ENCODE data around the gene ABLIM2. TPM values are rescaled to one million over a fixed set of nuclear protein-coding genes. Genes with fewer than 3 reads are reported as not detected.

ABLIM2 gene
- total and polyA plus RNA-seq, 2 of the 8 experiments (the other 6 are each of a cell fraction or from before 2014, with no cell fraction given): 2.8 to 3.0 TPM

- H3K79me2 ChIP-seq (ENCODE audit: control insufficient read depth in 1 of 2, insufficient read depth in 2 of 2, low read length in 2 of 2): no peaks in the 10 kb centered on the region
- TF ChIP-seq HDAC6 (IDR thresholded peaks at IDR 0.05; ENCODE audit: low read depth, low read length): no peak
- no peak overlapping the region for H3K56ac ChIP-seq (replicated peaks; ENCODE audit: insufficient read length, low read depth, low read length)
- no peaks in the 10 kb centered on the region for H3K4me1 ChIP-seq (replicated peaks in 1 of 4; ENCODE audit: control insufficient read depth in 3 of 4, insufficient read depth in 4 of 4, low read length in 3 of 4)
- no peak overlapping the region for H3K23ac ChIP-seq (ENCODE audit: insufficient read length)
- no peak overlapping the region for H2BK15ac ChIP-seq (ENCODE audit: low read length)
- no peak overlapping the region for H4K5ac ChIP-seq (ENCODE audit: insufficient read length, low read depth, low read length)
- no peak overlapping the region for H3K4ac ChIP-seq (replicated peaks; ENCODE audit: insufficient read length, low read depth, low read length)
- POLR2A ChIA-PET (ENCODE audit: partially characterized antibody): interaction anchor here (1.4 to 2.2 kb wide), 2 partner anchors 8 to 18 kb away, joined by 4 to 5 read pairs; partner anchors contain the start of gene AFAP1
- no peak for FAIRE-seq
- H3K4me3 ChIP-seq (ENCODE audit: extremely low read depth in 1 of 4, insufficient read depth in 2 of 4, low read depth in 3 of 4, low read length in 4 of 4): no peak overlapping the region
- H3K9ac ChIP-seq (replicated peaks in 1 of 4; ENCODE audit: extremely low read depth in 1 of 4, low read depth in 3 of 4, low read length in 3 of 4): no peak overlapping the region
- WGBS, 2 experiments (ENCODE audit: extremely low coverage in 1 of 2, insufficient coverage in 1 of 2, insufficient read length in 1 of 2, insufficient replicate concordance in 2 of 2, low coverage in 1 of 2, low lambda C conversion rate in 2 of 2, missing lambda C conversion rate in 1 of 2): 89% methylated on average over 4 of the region's 4 CpGs; no CpG with 5 or more reads in 1 of the 2 experiments
- H3K79me1 ChIP-seq (ENCODE audit: low read depth, low read length): no peaks in the 10 kb centered on the region
- CTCF ChIA-PET (ENCODE audit: partially characterized antibody): interaction anchor here (1.1 to 2.2 kb wide), 2 partner anchors 8 to 104 kb away, joined by 3 to 7 read pairs; partner anchors contain the start of gene AFAP1
- no peaks in the 10 kb centered on the region for H3K36me3 ChIP-seq (ENCODE audit: control insufficient read depth in 2 of 4, insufficient read depth in 4 of 4, low read length in 3 of 4)
- H2AK5ac ChIP-seq (ENCODE audit: low read depth, low read length): no peak overlapping the region
- no peaks in the 10 kb centered on the region for H4K20me1 ChIP-seq (replicated peaks in 1 of 2; ENCODE audit: control insufficient read depth in 1 of 2, insufficient read depth in 2 of 2, low read length in 2 of 2)
- no peak overlapping the region for H3K27ac ChIP-seq (ENCODE audit: low read depth, low read length)
- no peak overlapping the region for H2BK5ac ChIP-seq (ENCODE audit: low read depth, low read length)
- H3K18ac ChIP-seq (ENCODE audit: extremely low read depth, low read length): no peak overlapping the region
- no peak overlapping the region for H3K14ac ChIP-seq (ENCODE audit: insufficient read length)
- H2AFZ ChIP-seq (ENCODE audit: low read length): no peak overlapping the region
- H4K8ac ChIP-seq (ENCODE audit: extremely low read depth, insufficient read depth, low read length): no peak overlapping the region
- H3K4me2 ChIP-seq (ENCODE audit: insufficient read depth in 1 of 2, low read depth in 2 of 2, low read length in 2 of 2): no peak overlapping the region
- no peak overlapping the region for H2BK120ac ChIP-seq (replicated peaks; ENCODE audit: low read depth, low read length)
- no peak for DNase-seq (ENCODE audit: low read depth in 1 of 2, low spot score in 2 of 2)
- H4K91ac ChIP-seq (replicated peaks; ENCODE audit: insufficient read length, low read length): no peak overlapping the region
- H2BK12ac ChIP-seq (ENCODE audit: low read depth, low read length): no peak overlapping the region
- H3K23me2 ChIP-seq (ENCODE audit: low read depth, low read length): no peaks in the 10 kb centered on the region
- no peaks in the 10 kb centered on the region for H3K9me3 ChIP-seq (ENCODE audit: insufficient read depth in 2 of 2, low read depth in 1 of 2, low read length in 1 of 2)
- H3K27me3 ChIP-seq (replicated peaks in 1 of 4; ENCODE audit: control insufficient read depth in 3 of 4, extremely low read depth in 1 of 4, insufficient read depth in 3 of 4, low read length in 3 of 4): no peaks in the 10 kb centered on the region
- no peak overlapping the region for H2BK20ac ChIP-seq (ENCODE audit: low read length)
Measured at GRCh38 chr4:7947927-7948326, 210.7 kb downstream of the ABLIM2 start.

Measured in H1 (cell line).